HepG2 (cell line): Measurements from ENCODE around the gene FAM174C. TPM values are rescaled to one million over a fixed set of nuclear protein-coding genes. Genes with fewer than 3 reads are reported as not detected.

Experiments used
- ARID4A ChIP-seq: sonication (generic); formaldehyde crosslinking; IDR thresholded peaks from 2 replicates; pipeline ENCODE4 v1.5.0; 2020; ENCODE audit warnings: mild to moderate bottlenecking, missing genetic modification reagents, borderline replicate concordance
- ASH2L ChIP-seq: fragments of 300-600, 200-600 bp; sonication (generic); IDR thresholded peaks from 2 replicates; pipeline ENCODE4 v1.7.0; 2017; ENCODE audit warnings: low read depth, mild to moderate bottlenecking, moderate library complexity, mixed read lengths, low read length; ENCODE audit not compliant: insufficient read length
- ATF3 ChIP-seq: sonication (generic); formaldehyde crosslinking; IDR thresholded peaks from 2 replicates; pipeline ENCODE4 v1.4.0; 2020; ENCODE audit warnings: missing genetic modification reagents
- FOXP1 ChIP-seq, 2 experiments: fragments of 450-650 bp in 1 of 2; IDR thresholded peaks; 2 replicates each; pipeline ENCODE4 v1.6.1; 2017 to 2018; ENCODE audit warnings: antibody characterized with exemption in 1 of 2
- GABPA ChIP-seq, 2 experiments: IDR thresholded peaks; 2 replicates each; pipeline ENCODE4 v1.6.1; 2011 to 2016; ENCODE audit warnings: low read depth in 2 of 2, low read length in 1 of 2, missing biosample characterization in 1 of 2, missing genetic modification characterization in 1 of 2
- GPBP1L1 ChIP-seq: sonication (generic); formaldehyde crosslinking; IDR thresholded peaks from 2 replicates; pipeline ENCODE4 v1.5.0; 2020; ENCODE audit warnings: mild to moderate bottlenecking, missing genetic modification reagents
- IRF9 ChIP-seq: sonication (generic); formaldehyde crosslinking; IDR thresholded peaks from 2 replicates; pipeline ENCODE4 v1.8.0; 2022; ENCODE audit warnings: missing genetic modification reagents, mild to moderate bottlenecking, borderline replicate concordance
- POLR2AphosphoS2 ChIP-seq: IDR thresholded peaks from 2 replicates; pipeline ENCODE4 v1.6.1; 2011; ENCODE audit warnings: low read depth, low read length, improper control_type of control experiment
- SMARCC2 ChIP-seq: fragments of 450-650 bp; IDR thresholded peaks from 2 replicates; pipeline ENCODE4 v1.6.1; 2017; ENCODE audit warnings: antibody characterized with exemption, mild to moderate bottlenecking
- TBX3 ChIP-seq: fragments of 450-650 bp; IDR thresholded peaks from 2 replicates; pipeline ENCODE4 v1.6.1; 2017; ENCODE audit warnings: antibody characterized with exemption, mild to moderate bottlenecking, inconsistent platforms, borderline replicate concordance
- ZBTB34 ChIP-seq: sonication (generic); formaldehyde crosslinking; IDR thresholded peaks from 2 replicates; pipeline ENCODE4 v1.8.0; 2022; ENCODE audit warnings: mild to moderate bottlenecking, missing genetic modification reagents
- ZNF180 ChIP-seq: sonication (generic); formaldehyde crosslinking; IDR thresholded peaks from 2 replicates; pipeline ENCODE4 v1.4.0; 2020; ENCODE audit warnings: low read depth, missing genetic modification reagents, borderline replicate concordance
- ZNF552 ChIP-seq: sonication (generic); formaldehyde crosslinking; IDR thresholded peaks from 2 replicates; pipeline ENCODE4 v1.9.0; 2022; ENCODE audit warnings: missing genetic modification reagents, mild to moderate bottlenecking, borderline replicate concordance
- ZNF788 ChIP-seq: sonication (generic); formaldehyde crosslinking; IDR thresholded peaks from 2 replicates; pipeline ENCODE4 v1.5.0; 2020; ENCODE audit warnings: mild to moderate bottlenecking, missing genetic modification reagents, borderline replicate concordance
- ZNF800 ChIP-seq: sonication (generic); formaldehyde crosslinking; IDR thresholded peaks from 2 replicates; pipeline ENCODE4 v1.4.0; 2020; ENCODE audit warnings: missing genetic modification reagents
- polyA plus RNA-seq, 8 experiments: library from polyadenylated mRNA; depleted of rRNA in 3 of 8; stranded (reverse) in 7 of 8; unstranded in 1 of 8; fragments of >200 nt; fragmentation: Illumina TruSeq in 4 of 8; extraction: Trizol in 4 of 8; gene quantifications; 2 replicates each; pipeline versions ENCODE4 v1.2.1 to v1.2.3, GENCODE V29; 2011 to 2016; ENCODE audit warnings: low read depth in 4 of 8, missing spikeins in 1 of 8, mixed read lengths in 1 of 8; ENCODE audit not compliant: insufficient read depth in 1 of 8
- total RNA-seq, 5 experiments: library from RNA; depleted of rRNA; stranded (reverse); fragments of >200 nt; fragmentation: Illumina TruSeq; extraction: Trizol; gene quantifications; 2 replicates each; pipeline ENCODE4 v1.2.3, GENCODE V29; 2016; ENCODE audit warnings: low read depth in 1 of 5

The FAM174C gene
- total and polyA plus RNA-seq, 2 of the 13 experiments (the other 11 are each of a cell fraction or from before 2014, with no cell fraction given): 19.5 to 31.3 TPM

- peak; percentile 86; the same call in 1 of the 2 replicates for TF ChIP-seq ARID4A (CRISPR knock-in tag)
- TF ChIP-seq TBX3: peak; percentile 64; the same call in 1 of the 2 replicates
- no peak for TF ChIP-seq ATF3 (CRISPR knock-in tag)
- peak; percentile 83 for TF ChIP-seq ASH2L
- TF ChIP-seq SMARCC2: no peak
- no peak for TF ChIP-seq ZNF180 (CRISPR knock-in tag)
- peak; percentile 96; the same call in 1 of the 2 replicates for TF ChIP-seq POLR2AphosphoS2
- peak; percentile 78 for TF ChIP-seq IRF9 (CRISPR knock-in tag)
- no peak for TF ChIP-seq FOXP1 (IDR thresholded peaks at IDR 0.05)
- peak; percentile 18; the same call in 1 of the 2 replicates for TF ChIP-seq FOXP1 (CRISPR knock-in tag; IDR thresholded peaks at IDR 0.05)
- peak; percentile 79; the same call in 1 of the 2 replicates for TF ChIP-seq ZNF552 (CRISPR knock-in tag)
- TF ChIP-seq ZNF800 (CRISPR knock-in tag): no peak
- no peak for TF ChIP-seq GPBP1L1 (CRISPR knock-in tag)
- no peak for TF ChIP-seq GABPA (IDR thresholded peaks at IDR 0.05; ENCODE audit: low read depth, low read length)
- TF ChIP-seq GABPA (CRISPR knock-in tag; IDR thresholded peaks at IDR 0.05; ENCODE audit: low read depth): peak; percentile 92
- TF ChIP-seq ZNF788 (CRISPR knock-in tag): peak; percentile 92
- peak; percentile 70; the same call in 1 of the 2 replicates for TF ChIP-seq ZBTB34 (CRISPR knock-in tag)
Measured at GRCh38 chr19:1259206-1259875, 16.0 kb upstream of the FAM174C start (continued).
